Thyroid gland (tissue), 4 donors: Measurements from ENCODE around the gene BBS4.
"Not testable (repeated sequence)": the region's sequence is repeated elsewhere in the genome, so short reads cannot be mapped to it uniquely, and the experiment has no call there.

Experiments
- POLR2A ChIP-seq, 2 donors: fragments of 450-650 bp; IDR thresholded peaks; one replicate each; pipeline ENCODE4 v1.6.1; 2017; ENCODE audit warnings: antibody characterized with exemption in 2 of 2, mild to moderate bottlenecking in 2 of 2, moderate library complexity in 1 of 2
- TF ChIP-seq, protein P1 (sequence below), 6 experiments: fragments of 200-600 bp in 3 of 6; fragments of 450-650 bp in 3 of 6; sonication (generic) in 3 of 6; IDR thresholded peaks; one replicate each; pipeline ENCODE4 v1.5.1; 2016 to 2019; ENCODE audit warnings: antibody characterized with exemption in 6 of 6, mild to moderate bottlenecking in 2 of 6, inconsistent platforms in 1 of 6, moderate library complexity in 1 of 6

GRCh38 chr15:72670656-72671352 lies 15.2 kb upstream of the BBS4 start:
- TF ChIP-seq, protein P1, sequence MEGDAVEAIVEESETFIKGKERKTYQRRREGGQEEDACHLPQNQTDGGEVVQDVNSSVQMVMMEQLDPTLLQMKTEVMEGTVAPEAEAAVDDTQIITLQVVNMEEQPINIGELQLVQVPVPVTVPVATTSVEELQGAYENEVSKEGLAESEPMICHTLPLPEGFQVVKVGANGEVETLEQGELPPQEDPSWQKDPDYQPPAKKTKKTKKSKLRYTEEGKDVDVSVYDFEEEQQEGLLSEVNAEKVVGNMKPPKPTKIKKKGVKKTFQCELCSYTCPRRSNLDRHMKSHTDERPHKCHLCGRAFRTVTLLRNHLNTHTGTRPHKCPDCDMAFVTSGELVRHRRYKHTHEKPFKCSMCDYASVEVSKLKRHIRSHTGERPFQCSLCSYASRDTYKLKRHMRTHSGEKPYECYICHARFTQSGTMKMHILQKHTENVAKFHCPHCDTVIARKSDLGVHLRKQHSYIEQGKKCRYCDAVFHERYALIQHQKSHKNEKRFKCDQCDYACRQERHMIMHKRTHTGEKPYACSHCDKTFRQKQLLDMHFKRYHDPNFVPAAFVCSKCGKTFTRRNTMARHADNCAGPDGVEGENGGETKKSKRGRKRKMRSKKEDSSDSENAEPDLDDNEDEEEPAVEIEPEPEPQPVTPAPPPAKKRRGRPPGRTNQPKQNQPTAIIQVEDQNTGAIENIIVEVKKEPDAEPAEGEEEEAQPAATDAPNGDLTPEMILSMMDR (IDR thresholded peaks at IDR 0.05) = peak; percentile 16 to 97 (median 75)
- TF ChIP-seq POLR2A (IDR thresholded peaks at IDR 0.05) = not testable (repeated sequence)
